Measurements from ENCODE around the gene LYRM1. TPM values are rescaled to one million over a fixed set of nuclear protein-coding genes. Genes with fewer than 3 reads are reported as not detected.
A peak's percentile ranks its signal among the peaks of the same experiment; 100 is the strongest.

Gene LYRM1
- total RNA-seq, 1 donor from 2014 or later: 31.7 TPM

- H3K4me3 Mint-ChIP-seq: no peak overlapping the region
Observed at GRCh38 chr16:20910781-20911321, 10.3 kb downstream of the LYRM1 start.

GRCh38 chr16:20911361-20911760 lies 10.8 kb downstream of the LYRM1 start:
- H3K4me1 Mint-ChIP-seq (ENCODE audit: unreplicated experiment): peaks cover 13% of the 10 kb centered on the region
- TF ChIP-seq CTCF (conservative IDR thresholded peaks at IDR 0.05): no peak

More at GRCh38 chr16:20910781-20911321, 10.3 kb downstream of the LYRM1 start:
- Mint-ChIP-seq H3K4me1 (ENCODE audit: unreplicated experiment) (peaks cover 18% of the 10 kb centered on the region), H3K36me3 (peaks cover 4% of the 10 kb centered on the region), H3K27ac (peak overlapping the region; percentile 70), H3K9me3 (no peaks in the 10 kb centered on the region), H3K27me3 (no peaks in the 10 kb centered on the region)
- DNase-seq (ENCODE audit: extremely low spot score, unreplicated experiment): no peak
- no peak for TF ChIP-seq CTCF (conservative IDR thresholded peaks at IDR 0.05)

GRCh38 chr16:20916289-20916688 lies 15.7 kb downstream of the LYRM1 start:
- H3K4me3 Mint-ChIP-seq: no peak overlapping the region
- DNase-seq (ENCODE audit: extremely low spot score, unreplicated experiment): no peak
- TF ChIP-seq CTCF (conservative IDR thresholded peaks at IDR 0.05): no peak
- no peak overlapping the region for H3K27ac Mint-ChIP-seq
- H3K4me1 Mint-ChIP-seq (ENCODE audit: unreplicated experiment): peaks cover 9% of the 10 kb centered on the region
- no peaks in the 10 kb centered on the region for H3K27me3 Mint-ChIP-seq
- no peaks in the 10 kb centered on the region for H3K9me3 Mint-ChIP-seq
- peaks cover 22% of the 10 kb centered on the region for H3K36me3 Mint-ChIP-seq

More at GRCh38 chr16:20911361-20911760, 10.8 kb downstream of the LYRM1 start:
- Mint-ChIP-seq H3K27me3 (no peaks in the 10 kb centered on the region), H3K27ac (peak overlapping the region; percentile 70), H3K9me3 (no peaks in the 10 kb centered on the region), H3K4me3 (no peak overlapping the region), H3K36me3 (peaks cover 7% of the 10 kb centered on the region)
- DNase-seq (ENCODE audit: extremely low spot score, unreplicated experiment): no peak

GRCh38 chr16:20916942-20917341 lies 16.4 kb downstream of the LYRM1 start:
- no peak overlapping the region for H3K4me3 Mint-ChIP-seq
- no peak for TF ChIP-seq CTCF (conservative IDR thresholded peaks at IDR 0.05)
- DNase-seq (ENCODE audit: extremely low spot score, unreplicated experiment): no peak
- H3K9me3 Mint-ChIP-seq: no peaks in the 10 kb centered on the region
- H3K36me3 Mint-ChIP-seq: peaks cover 22% of the 10 kb centered on the region
- no peaks in the 10 kb centered on the region for H3K27me3 Mint-ChIP-seq
- H3K27ac Mint-ChIP-seq: no peak overlapping the region
- peaks cover 9% of the 10 kb centered on the region for H3K4me1 Mint-ChIP-seq (ENCODE audit: unreplicated experiment)

GRCh38 chr16:20918486-20919239 lies 18.1 kb downstream of the LYRM1 start:
- no peak for TF ChIP-seq CTCF (conservative IDR thresholded peaks at IDR 0.05)
- no peak overlapping the region for H3K4me3 Mint-ChIP-seq
- peaks cover 7% of the 10 kb centered on the region for H3K4me1 Mint-ChIP-seq (ENCODE audit: unreplicated experiment)
- DNase-seq (ENCODE audit: extremely low spot score, unreplicated experiment): no peak
- no peak overlapping the region for H3K27ac Mint-ChIP-seq
- no peaks in the 10 kb centered on the region for H3K27me3 Mint-ChIP-seq
- H3K36me3 Mint-ChIP-seq: peaks cover 25% of the 10 kb centered on the region
- no peaks in the 10 kb centered on the region for H3K9me3 Mint-ChIP-seq

Data from type B pancreatic cell (in vitro differentiated cells).